Stimulated activated CD8-positive, alpha-beta memory T cell treated with anti-CD3 and anti-CD28 coated beads, Interleukin-4, amount 100 ng/mL, for 4 hours (primary cell): ENCODE data around the gene ZNF319.

Source experiments
- DNase-seq, 2 donors: peaks; one replicate each; pipeline ENCODE4 v3.0.0-alpha.2; 2020; ENCODE audit warnings: low read depth in 2 of 2, low spot score in 1 of 2

The ZNF319 gene

GRCh38 chr16:57998992-57999365 lies 1.5 kb downstream of the ZNF319 start:
- no peak for DNase-seq

GRCh38 chr16:57998486-57998885 lies 2.0 kb downstream of the ZNF319 start:
- DNase-seq, result peak in 1 of 2 donors; percentile 42

GRCh38 chr16:57997528-57998265 lies 2.8 kb downstream of the ZNF319 start:
- no peak for DNase-seq

- DNase-seq, result no peak
Observed at GRCh38 chr16:57997176-57997527, 3.3 kb downstream of the ZNF319 start.

- DNase-seq, result no peak
Observed at GRCh38 chr16:57996406-57997175, 3.9 kb downstream of the ZNF319 start.

- no peak for DNase-seq
Observed at GRCh38 chr16:57995721-57996405, 4.6 kb downstream of the ZNF319 start.

GRCh38 chr16:57994778-57995177 lies 5.7 kb downstream of the ZNF319 start:
- DNase-seq, result no peak

- DNase-seq, result no peak
Observed at GRCh38 chr16:57994361-57994760, 6.1 kb downstream of the ZNF319 start.

GRCh38 chr16:57993897-57994296 lies 6.6 kb downstream of the ZNF319 start:
- no peak for DNase-seq

GRCh38 chr16:57993438-57993837 lies 7.0 kb downstream of the ZNF319 start:
- DNase-seq, result no peak

GRCh38 chr16:57992084-57992483 lies 8.4 kb downstream of the ZNF319 start:
- DNase-seq, result no peak

- DNase-seq, result no peak
Observed at GRCh38 chr16:57991551-57992059, 8.9 kb downstream of the ZNF319 start.

- no peak for DNase-seq
Observed at GRCh38 chr16:57988929-57989328, 11.5 kb downstream of the ZNF319 start.

GRCh38 chr16:57987441-57988177 lies 12.9 kb downstream of the ZNF319 start:
- DNase-seq, result no peak

- DNase-seq, result no peak
Observed at GRCh38 chr16:57986196-57986595, 14.3 kb downstream of the ZNF319 start.

- no peak for DNase-seq
Observed at GRCh38 chr16:57985204-57986181, 15.0 kb downstream of the ZNF319 start.

- DNase-seq, result peak; percentile 86 to 87
Observed at GRCh38 chr16:57984443-57985203, 15.8 kb downstream of the ZNF319 start.

- DNase-seq, result no peak
Observed at GRCh38 chr16:57982385-57982784, 18.1 kb downstream of the ZNF319 start.

- DNase-seq, result no peak
Observed at GRCh38 chr16:57981636-57982035, 18.8 kb downstream of the ZNF319 start.
